ENCODE data around the gene SPON1. TPM values are rescaled to one million over a fixed set of nuclear protein-coding genes. Genes with fewer than 3 reads are reported as not detected.

Gene SPON1
- total RNA-seq, 1 experiment from 2014 or later, result 0.10 TPM

- Histone ChIP-seq H3K4me1 (ENCODE audit: control insufficient read depth, insufficient read depth, low read length) (no peaks in the 10 kb centered on the region), H3K9me3 (ENCODE audit: control insufficient read depth, insufficient read depth, low read depth, low read length) (no peaks in the 10 kb centered on the region), H3K27ac (ENCODE audit: low read length) (no peak overlapping the region), H3K4me3 (ENCODE audit: low read depth in 2 of 2, low read length in 2 of 2) (no peak overlapping the region), H3K36me3 (ENCODE audit: control insufficient read depth, insufficient read depth, low read length) (no peaks in the 10 kb centered on the region), H3K27me3 (ENCODE audit: control insufficient read depth, insufficient read depth, low read length) (no peaks in the 10 kb centered on the region; the same call in none of the 2 replicates)
- in situ Hi-C loops (cut with HindIII; ENCODE audit: low pct_unique_long_range_greater_than_20kb, low sequenced_read_pairs) (no loop called here), intact Hi-C loops (cut with micrococcal nuclease; ENCODE audit: unreplicated experiment) (no loop called here)
- POLR2A ChIA-PET, result no interaction called here
- DNase-seq (ENCODE audit: low read depth, low spot score) (no peak), ATAC-seq (no peak)
- TF ChIP-seq CTCF (IDR thresholded peaks at IDR 0.05) (no peak), TCF7L2 (IDR thresholded peaks at IDR 0.05; ENCODE audit: low read depth, low read length) (no peak), SIN3A (IDR thresholded peaks at IDR 0.05; ENCODE audit: borderline replicate concordance, insufficient read depth, low read depth, low read length) (no peak), POLR2AphosphoS5 (IDR thresholded peaks at IDR 0.05; ENCODE audit: low read depth, low read length) (no peak), REST (IDR thresholded peaks at IDR 0.05; ENCODE audit: insufficient read depth in 1 of 2, low read depth in 2 of 2, low read length in 1 of 2) (no peak)
- no TSS peak for BruUV-seq (replicated peaks)
- CTCF ChIA-PET, result interaction anchor here (0.6 kb wide), 1 partner anchor 142 kb away, joined by 3 read pairs; no protein-coding TSS in a partner anchor
Measured at GRCh38 chr11:14190992-14191778, 228.7 kb downstream of the SPON1 start.

GRCh38 chr11:14193644-14194043, 231.1 kb downstream of the SPON1 start:
- TF ChIP-seq REST (IDR thresholded peaks at IDR 0.05; ENCODE audit: insufficient read depth in 1 of 2, low read depth in 2 of 2, low read length in 1 of 2) (no peak), POLR2AphosphoS5 (IDR thresholded peaks at IDR 0.05; ENCODE audit: low read depth, low read length) (no peak), TCF7L2 (IDR thresholded peaks at IDR 0.05; ENCODE audit: low read depth, low read length) (no peak), CTCF (IDR thresholded peaks at IDR 0.05) (no peak), SIN3A (IDR thresholded peaks at IDR 0.05; ENCODE audit: borderline replicate concordance, insufficient read depth, low read depth, low read length) (no peak)
- DNase-seq (ENCODE audit: low read depth, low spot score) (no peak), ATAC-seq (no peak)
- no peaks in the 10 kb centered on the region; the same call in none of the 2 replicates for H3K27me3 ChIP-seq (ENCODE audit: control insufficient read depth, insufficient read depth, low read length)
- no peak overlapping the region for H3K27ac ChIP-seq (ENCODE audit: low read length)
- POLR2A ChIA-PET, result no interaction called here
- in situ Hi-C loops (cut with HindIII; ENCODE audit: low pct_unique_long_range_greater_than_20kb, low sequenced_read_pairs) (no loop called here), intact Hi-C loops (cut with micrococcal nuclease; ENCODE audit: unreplicated experiment) (no loop called here)
- no TSS peak for BruUV-seq (replicated peaks)
- CTCF ChIA-PET, result interaction anchor here (0.6 kb wide), 1 partner anchor 448 kb away, joined by 7 read pairs; no protein-coding TSS in a partner anchor
- H3K4me1 ChIP-seq (ENCODE audit: control insufficient read depth, insufficient read depth, low read length), result no peaks in the 10 kb centered on the region
- H3K9me3 ChIP-seq (ENCODE audit: control insufficient read depth, insufficient read depth, low read depth, low read length), result no peaks in the 10 kb centered on the region
- no peak overlapping the region for H3K4me3 ChIP-seq (ENCODE audit: low read depth in 2 of 2, low read length in 2 of 2)
- H3K36me3 ChIP-seq (ENCODE audit: control insufficient read depth, insufficient read depth, low read length), result no peaks in the 10 kb centered on the region
